ENCODE data around the gene SPINK13.

Gene SPINK13

GRCh38 chr5:148237785-148238417 lies 30.7 kb upstream of the SPINK13 start:
- no peak for TF ChIP-seq CTCF (IDR thresholded peaks at IDR 0.05; ENCODE audit: low read depth, low read length)
- in situ Hi-C loops (cut with HindIII; ENCODE audit: low sequenced_read_pairs), result no loop called here

GRCh38 chr5:148238418-148238794 lies 30.2 kb upstream of the SPINK13 start, which contains the start of gene MARCOL:
MARCOL (plus strand) TSS chr5:148238525; CDS start chr5:148238598, 73 bp downstream.
- no peak for DNase-seq (ENCODE audit: low read depth, low spot score)
- no peak for TF ChIP-seq CTCF (IDR thresholded peaks at IDR 0.05; ENCODE audit: low read depth, low read length)
- no peak within 1 kb of the TSS for H3K4me3 ChIP-seq (ENCODE audit: low read depth, low read length)
- in situ Hi-C loops (cut with HindIII; ENCODE audit: low sequenced_read_pairs), result no loop called here

More at GRCh38 chr5:148237785-148238417, 30.7 kb upstream of the SPINK13 start:
- DNase-seq (ENCODE audit: low read depth, low spot score), result no peak
- no peak overlapping the region for H3K4me3 ChIP-seq (ENCODE audit: low read depth, low read length)

- peak; percentile 1 for DNase-seq (ENCODE audit: low read depth, low spot score)
- no peak overlapping the region for H3K4me3 ChIP-seq (ENCODE audit: low read depth, low read length)
- in situ Hi-C loops (cut with HindIII; ENCODE audit: low sequenced_read_pairs), result no loop called here
- no peak for TF ChIP-seq CTCF (IDR thresholded peaks at IDR 0.05; ENCODE audit: low read depth, low read length)
Observed at GRCh38 chr5:148248894-148249293, 19.7 kb upstream of the SPINK13 start.

GRCh38 chr5:148255456-148255855 lies 13.1 kb upstream of the SPINK13 start:
- no peak overlapping the region for H3K4me3 ChIP-seq (ENCODE audit: low read depth, low read length)
- no peak for TF ChIP-seq CTCF (IDR thresholded peaks at IDR 0.05; ENCODE audit: low read depth, low read length)
- peak; percentile 3 for DNase-seq (ENCODE audit: low read depth, low spot score)
- in situ Hi-C loops (cut with HindIII; ENCODE audit: low sequenced_read_pairs), result no loop called here

GRCh38 chr5:148259288-148259687 lies 9.3 kb upstream of the SPINK13 start:
- H3K4me3 ChIP-seq (ENCODE audit: low read depth, low read length), result no peak overlapping the region
- in situ Hi-C loops (cut with HindIII; ENCODE audit: low sequenced_read_pairs), result no loop called here
- no peak for TF ChIP-seq CTCF (IDR thresholded peaks at IDR 0.05; ENCODE audit: low read depth, low read length)
- DNase-seq (ENCODE audit: low read depth, low spot score), result no peak

- in situ Hi-C loops (cut with HindIII; ENCODE audit: low sequenced_read_pairs), result no loop called here
- H3K4me3 ChIP-seq (ENCODE audit: low read depth, low read length), result no peak overlapping the region
- TF ChIP-seq CTCF (IDR thresholded peaks at IDR 0.05; ENCODE audit: low read depth, low read length), result no peak
- no peak for DNase-seq (ENCODE audit: low read depth, low spot score)
Observed at GRCh38 chr5:148261221-148261620, 7.4 kb upstream of the SPINK13 start.

All from astrocyte of the spinal cord (primary cell).